ENCODE data around the gene MGST2.

The MGST2 gene

GRCh38 chr4:139643042-139643895 lies 22.4 kb upstream of the MGST2 start:
- no peak for DNase-seq

- no peak for DNase-seq
Measured at GRCh38 chr4:139645458-139645857, 20.2 kb upstream of the MGST2 start.

GRCh38 chr4:139647184-139647583 lies 18.4 kb upstream of the MGST2 start:
- DNase-seq: no peak

GRCh38 chr4:139647952-139648351 lies 17.7 kb upstream of the MGST2 start:
- no peak for DNase-seq

- peak in 54 of 56 donors; percentile 8 to 92 (median 64) for DNase-seq
Measured at GRCh38 chr4:139651282-139652194, 14.1 kb upstream of the MGST2 start.

GRCh38 chr4:139654516-139654915 lies 11.1 kb upstream of the MGST2 start:
- no peak for DNase-seq

- DNase-seq: peak in 2 of 56 donors; percentile 4 to 5
Measured at GRCh38 chr4:139655116-139655515, 10.5 kb upstream of the MGST2 start.

GRCh38 chr4:139656614-139657486 lies 8.8 kb upstream of the MGST2 start:
- DNase-seq: peak in 31 of 56 donors; percentile 2 to 64 (median 22)

GRCh38 chr4:139658185-139658584 lies 7.4 kb upstream of the MGST2 start:
- DNase-seq: no peak

- DNase-seq: no peak
Measured at GRCh38 chr4:139658586-139659382, 6.8 kb upstream of the MGST2 start.

GRCh38 chr4:139659735-139660424 lies 5.7 kb upstream of the MGST2 start:
- no peak for DNase-seq

- DNase-seq: no peak
Measured at GRCh38 chr4:139660568-139661043, 5.0 kb upstream of the MGST2 start.

- no peak for DNase-seq
Measured at GRCh38 chr4:139663561-139664138, 2.0 kb upstream of the MGST2 start.

- no peak for DNase-seq
Measured at GRCh38 chr4:139664442-139664841, 1.2 kb upstream of the MGST2 start.

GRCh38 chr4:139665079-139665689 lies 435 bp upstream of the MGST2 start:
- no peak for DNase-seq

GRCh38 chr4:139666735-139667281 lies 1.2 kb downstream of the MGST2 start:
- DNase-seq: peak in 1 of 56 donors; percentile 7

GRCh38 chr4:139668036-139668435 lies 2.4 kb downstream of the MGST2 start:
- no peak for DNase-seq

- DNase-seq: no peak
Measured at GRCh38 chr4:139668658-139669201, 3.1 kb downstream of the MGST2 start.

Data from nucleus accumbens (tissue), 56 donors.